ENCODE results near the gene PRKAR2B. TPM values are rescaled to one million over a fixed set of nuclear protein-coding genes. Genes with fewer than 3 reads are reported as not detected.
A peak's percentile ranks its signal among the peaks of the same experiment; 100 is the strongest.
"Not testable (repeated sequence)": the region's sequence is repeated elsewhere in the genome, so short reads cannot be mapped to it uniquely, and the experiment has no call there.

PRKAR2B gene
- polyA plus RNA-seq, 1 of the 3 experiments (the other 2 are of a cell fraction), result 17.3 TPM

DNA sequence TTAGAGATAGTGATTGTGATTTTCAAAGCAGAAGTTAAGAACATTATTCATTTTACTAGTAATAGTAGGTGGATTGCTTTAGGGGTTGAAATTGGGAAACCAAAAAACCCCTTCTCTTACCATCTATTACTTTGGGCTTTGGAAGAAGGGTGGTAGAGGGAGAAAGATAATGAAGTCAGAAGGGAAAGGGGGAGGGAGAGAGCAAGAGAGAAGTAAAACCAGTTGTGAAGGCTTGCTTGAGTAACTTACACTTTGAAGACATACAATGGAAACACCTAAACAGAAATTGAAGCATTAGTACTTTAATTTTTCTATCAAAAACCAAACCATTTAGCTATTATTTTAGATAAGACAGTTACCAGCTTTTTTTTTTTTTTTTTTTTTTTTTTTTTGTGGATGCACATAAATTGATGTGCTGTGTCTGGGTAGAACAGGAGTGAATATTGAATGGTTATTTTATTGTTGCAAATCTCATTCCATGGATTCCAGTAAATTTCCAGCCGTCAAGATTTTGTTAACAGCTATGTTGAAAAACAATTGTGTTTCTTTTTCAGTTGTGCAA, 5.5 kb downstream of the PRKAR2B start:
- no peaks in the 10 kb centered on the region for H3K36me3 ChIP-seq (replicated peaks in 1 of 2; ENCODE audit: control insufficient read depth in 1 of 2, insufficient read depth in 2 of 2, low read length in 1 of 2)
- H3K4me3 ChIP-seq (ENCODE audit: low read depth in 2 of 2, low read length in 1 of 2), result no peak overlapping the region
- H3F3A ChIP-seq (replicated peaks; ENCODE audit: insufficient read depth), result peaks cover 19% of the 10 kb centered on the region
- H3K4me1 ChIP-seq (ENCODE audit: control insufficient read depth in 1 of 2, insufficient read depth in 2 of 2, low read depth in 1 of 2, low read length in 1 of 2), result peaks cover 12 to 35% of the 10 kb centered on the region in 2 experiments; a peak in 3 of 4 replicates
- H3K9ac ChIP-seq, result no peak overlapping the region
- peaks cover 69% of the 10 kb centered on the region for H3K79me2 ChIP-seq (ENCODE audit: insufficient read depth)
- POLR2A ChIA-PET, result interaction anchor here (0.6 kb wide), 1 partner anchor 53 kb away, joined by 3 read pairs; no protein-coding TSS in a partner anchor
- no peak overlapping the region for H3K4me2 ChIP-seq
- H3K27ac ChIP-seq (ENCODE audit: low read depth in 2 of 2, low read length in 1 of 2), result peak overlapping the region in 1 of 2 experiments; percentile 35; a peak in 1 of 4 replicates
- no peak for DNase-seq
- H3K27me3 ChIP-seq (ENCODE audit: insufficient read depth), result no peaks in the 10 kb centered on the region
- H4K20me1 ChIP-seq (ENCODE audit: insufficient read depth), result no peaks in the 10 kb centered on the region
- CTCF ChIA-PET, result interaction anchor here (1.0 to 2.0 kb wide), 3 partner anchors 15 to 98 kb away, joined by 3 to 11 read pairs (median 4); no protein-coding TSS in a partner anchor
- H2AFZ ChIP-seq (ENCODE audit: low read depth), result no peak overlapping the region
- WGBS (ENCODE audit: low lambda C conversion rate), result 95% methylated on average over 1 of the region's 1 CpG
- no peaks in the 10 kb centered on the region for H3K9me2 ChIP-seq
- no peak for TF ChIP-seq RFX5 (IDR thresholded peaks at IDR 0.05; ENCODE audit: low read length)
- TF ChIP-seq RCOR1 (IDR thresholded peaks at IDR 0.05; ENCODE audit: low read length), result no peak
- TF ChIP-seq FOXJ3 (CRISPR knock-in tag; IDR thresholded peaks at IDR 0.05), result no peak
- TF ChIP-seq EZH2phosphoT487 (IDR thresholded peaks at IDR 0.05; ENCODE audit: borderline replicate concordance, low read depth), result no peak
- TF ChIP-seq, protein P1, sequence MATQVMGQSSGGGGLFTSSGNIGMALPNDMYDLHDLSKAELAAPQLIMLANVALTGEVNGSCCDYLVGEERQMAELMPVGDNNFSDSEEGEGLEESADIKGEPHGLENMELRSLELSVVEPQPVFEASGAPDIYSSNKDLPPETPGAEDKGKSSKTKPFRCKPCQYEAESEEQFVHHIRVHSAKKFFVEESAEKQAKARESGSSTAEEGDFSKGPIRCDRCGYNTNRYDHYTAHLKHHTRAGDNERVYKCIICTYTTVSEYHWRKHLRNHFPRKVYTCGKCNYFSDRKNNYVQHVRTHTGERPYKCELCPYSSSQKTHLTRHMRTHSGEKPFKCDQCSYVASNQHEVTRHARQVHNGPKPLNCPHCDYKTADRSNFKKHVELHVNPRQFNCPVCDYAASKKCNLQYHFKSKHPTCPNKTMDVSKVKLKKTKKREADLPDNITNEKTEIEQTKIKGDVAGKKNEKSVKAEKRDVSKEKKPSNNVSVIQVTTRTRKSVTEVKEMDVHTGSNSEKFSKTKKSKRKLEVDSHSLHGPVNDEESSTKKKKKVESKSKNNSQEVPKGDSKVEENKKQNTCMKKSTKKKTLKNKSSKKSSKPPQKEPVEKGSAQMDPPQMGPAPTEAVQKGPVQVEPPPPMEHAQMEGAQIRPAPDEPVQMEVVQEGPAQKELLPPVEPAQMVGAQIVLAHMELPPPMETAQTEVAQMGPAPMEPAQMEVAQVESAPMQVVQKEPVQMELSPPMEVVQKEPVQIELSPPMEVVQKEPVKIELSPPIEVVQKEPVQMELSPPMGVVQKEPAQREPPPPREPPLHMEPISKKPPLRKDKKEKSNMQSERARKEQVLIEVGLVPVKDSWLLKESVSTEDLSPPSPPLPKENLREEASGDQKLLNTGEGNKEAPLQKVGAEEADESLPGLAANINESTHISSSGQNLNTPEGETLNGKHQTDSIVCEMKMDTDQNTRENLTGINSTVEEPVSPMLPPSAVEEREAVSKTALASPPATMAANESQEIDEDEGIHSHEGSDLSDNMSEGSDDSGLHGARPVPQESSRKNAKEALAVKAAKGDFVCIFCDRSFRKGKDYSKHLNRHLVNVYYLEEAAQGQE (IDR thresholded peaks at IDR 0.05; ENCODE audit: low read depth, low read length), result no peak
- H3K9me3 ChIP-seq, result no peaks in the 10 kb centered on the region

- H3K9me2 ChIP-seq, result no peaks in the 10 kb centered on the region
- H3K9me3 ChIP-seq, result no peaks in the 10 kb centered on the region
- H2AFZ ChIP-seq (ENCODE audit: low read depth), result no peak overlapping the region
- H3K4me1 ChIP-seq (ENCODE audit: control insufficient read depth in 1 of 2, insufficient read depth in 2 of 2, low read depth in 1 of 2, low read length in 1 of 2), result peaks cover 12 to 30% of the 10 kb centered on the region in 2 experiments; a peak in 3 of 4 replicates
- peak overlapping the region; percentile 13; the same call in 1 of the 2 replicates for H3K4me2 ChIP-seq
- POLR2A ChIA-PET, result no interaction called here
- no peaks in the 10 kb centered on the region for H3K27me3 ChIP-seq (ENCODE audit: insufficient read depth)
- H3K36me3 ChIP-seq (replicated peaks in 1 of 2; ENCODE audit: control insufficient read depth in 1 of 2, insufficient read depth in 2 of 2, low read length in 1 of 2), result no peaks in the 10 kb centered on the region
- no peaks in the 10 kb centered on the region for H4K20me1 ChIP-seq (ENCODE audit: insufficient read depth)
- peak overlapping the region; percentile 32; the same call in 1 of the 2 replicates for H3K9ac ChIP-seq
- peak overlapping the region in 1 of 2 experiments; percentile 84; a peak in 2 of 4 replicates for H3K27ac ChIP-seq (ENCODE audit: low read depth in 2 of 2, low read length in 1 of 2)
- CTCF ChIA-PET, result interaction anchor here (1.4 kb wide), 1 partner anchor 96 kb away, joined by 5 read pairs; no protein-coding TSS in a partner anchor
- 11% methylated on average over 2 of the region's 2 CpGs for WGBS (ENCODE audit: low lambda C conversion rate)
- H3K4me3 ChIP-seq (ENCODE audit: low read depth in 2 of 2, low read length in 1 of 2), result no peak overlapping the region
- TF ChIP-seq JUND (IDR thresholded peaks at IDR 0.05) (peak; percentile 83), NRF1 (IDR thresholded peaks at IDR 0.05; ENCODE audit: low read depth, low read length) (no peak), GATA2 (CRISPR knock-in tag; IDR thresholded peaks at IDR 0.05) (no peak), FOXJ3 (CRISPR knock-in tag; IDR thresholded peaks at IDR 0.05) (no peak), NFIC (IDR thresholded peaks at IDR 0.05; ENCODE audit: borderline replicate concordance) (peak; percentile 51; the same call in 1 of the 2 replicates), MEF2A (IDR thresholded peaks at IDR 0.05; ENCODE audit: borderline replicate concordance, low read depth) (0 out of 2 replicates have a peak, but pooled peaks have one; percentile 50), TEAD4 (IDR thresholded peaks at IDR 0.05; ENCODE audit: borderline replicate concordance, insufficient read depth) (peak; percentile 51; the same call in 1 of the 2 replicates), TCF12 (IDR thresholded peaks at IDR 0.05) (peak; percentile 80), EP300 (IDR thresholded peaks at IDR 0.05; ENCODE audit: borderline replicate concordance in 1 of 2, low read depth in 1 of 2, low read length in 1 of 2) (peak in 1 of 2 experiments; percentile 82; a peak in 1 of 4 replicates), RXRA (IDR thresholded peaks at IDR 0.05; ENCODE audit: borderline replicate concordance, low read depth) (peak; percentile 65; the same call in 1 of the 2 replicates), FOSL2 (IDR thresholded peaks at IDR 0.05; ENCODE audit: borderline replicate concordance, low read depth) (peak; percentile 75), SMC3 (IDR thresholded peaks at IDR 0.05; ENCODE audit: low read depth, low read length) (no peak), RAD21 (IDR thresholded peaks at IDR 0.05; ENCODE audit: low read length) (no peak)
- TF ChIP-seq, protein P2, sequence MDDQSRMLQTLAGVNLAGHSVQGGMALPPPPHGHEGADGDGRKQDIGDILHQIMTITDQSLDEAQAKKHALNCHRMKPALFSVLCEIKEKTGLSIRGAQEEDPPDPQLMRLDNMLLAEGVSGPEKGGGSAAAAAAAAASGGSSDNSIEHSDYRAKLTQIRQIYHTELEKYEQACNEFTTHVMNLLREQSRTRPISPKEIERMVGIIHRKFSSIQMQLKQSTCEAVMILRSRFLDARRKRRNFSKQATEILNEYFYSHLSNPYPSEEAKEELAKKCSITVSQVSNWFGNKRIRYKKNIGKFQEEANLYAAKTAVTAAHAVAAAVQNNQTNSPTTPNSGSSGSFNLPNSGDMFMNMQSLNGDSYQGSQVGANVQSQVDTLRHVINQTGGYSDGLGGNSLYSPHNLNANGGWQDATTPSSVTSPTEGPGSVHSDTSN (IDR thresholded peaks at IDR 0.05), result peak; percentile 65
- DNase-seq, result no peak
- H3F3A ChIP-seq (replicated peaks; ENCODE audit: insufficient read depth), result peaks cover 19% of the 10 kb centered on the region
- H3K79me2 ChIP-seq (ENCODE audit: insufficient read depth), result peaks cover 68% of the 10 kb centered on the region
Observed at GRCh38 chr7:107051376-107051775, 6.9 kb downstream of the PRKAR2B start.

- H3K79me2 ChIP-seq (ENCODE audit: insufficient read depth), result peaks cover 58% of the 10 kb centered on the region
- H3K4me2 ChIP-seq; DNase-seq; H3K9me2 ChIP-seq; H3K4me3 ChIP-seq (ENCODE audit: low read depth in 2 of 2, low read length in 1 of 2); H4K20me1 ChIP-seq (ENCODE audit: insufficient read depth); H3K9me3 ChIP-seq; H3K9ac ChIP-seq; H2AFZ ChIP-seq (ENCODE audit: low read depth); H3K27me3 ChIP-seq (ENCODE audit: insufficient read depth); POLR2A ChIA-PET; H3K27ac ChIP-seq (ENCODE audit: low read depth in 2 of 2, low read length in 1 of 2); CTCF ChIA-PET; H3K36me3 ChIP-seq (replicated peaks in 1 of 2; ENCODE audit: control insufficient read depth in 1 of 2, insufficient read depth in 2 of 2, low read length in 1 of 2): not testable (repeated sequence)
- H3F3A ChIP-seq (replicated peaks; ENCODE audit: insufficient read depth), result peaks cover 17% of the 10 kb centered on the region
- 94% methylated on average over 1 of the region's 1 CpG for WGBS (ENCODE audit: low lambda C conversion rate)
- H3K4me1 ChIP-seq (ENCODE audit: control insufficient read depth in 1 of 2, insufficient read depth in 2 of 2, low read depth in 1 of 2, low read length in 1 of 2), result peaks cover 0 to 14% of the 10 kb centered on the region in 2 experiments; a peak in 2 of 4 replicates
Observed at GRCh38 chr7:107054965-107055364, 10.5 kb downstream of the PRKAR2B start.

All from SK-N-SH (cell line).